ENCODE measurements around the gene ZNF407. TPM values are rescaled to one million over a fixed set of nuclear protein-coding genes. Genes with fewer than 3 reads are reported as not detected.

Gene ZNF407
- total RNA-seq, 2 donors from 2014 or later, result 11.7 to 22.2 TPM

GRCh38 chr18:74661008-74661407, 63.3 kb downstream of the ZNF407 start:
- no peak for TF ChIP-seq POLR2A (IDR thresholded peaks at IDR 0.05)
- no peak for TF ChIP-seq CTCF (IDR thresholded peaks at IDR 0.05)
- TF ChIP-seq POLR2AphosphoS5 (IDR thresholded peaks at IDR 0.05), result no peak
- H3K27ac ChIP-seq, result no peak overlapping the region
- no peaks in the 10 kb centered on the region for H3K9me3 ChIP-seq
- DNase-seq (ENCODE audit: low spot score), result no peak
- no peaks in the 10 kb centered on the region for H3K36me3 ChIP-seq
- no peaks in the 10 kb centered on the region for H3K4me1 ChIP-seq (replicated peaks)
- no peaks in the 10 kb centered on the region for H3K27me3 ChIP-seq (replicated peaks; ENCODE audit: insufficient read depth)
- WGBS, result 87% methylated on average over 2 of the region's 2 CpGs
- intact Hi-C loops (cut with DNase I), result no loop called here
- H3K4me3 ChIP-seq, result no peak overlapping the region

GRCh38 chr18:74661691-74662090, 64.0 kb downstream of the ZNF407 start:
- intact Hi-C loops (cut with DNase I), result no loop called here
- TF ChIP-seq POLR2A (IDR thresholded peaks at IDR 0.05) (no peak), POLR2AphosphoS5 (IDR thresholded peaks at IDR 0.05) (no peak), CTCF (IDR thresholded peaks at IDR 0.05) (no peak)
- H3K4me3 ChIP-seq, result no peak overlapping the region
- WGBS, result 98% methylated on average over 6 of the region's 6 CpGs
- DNase-seq (ENCODE audit: low spot score), result no peak
- H3K36me3 ChIP-seq, result no peaks in the 10 kb centered on the region
- H3K9me3 ChIP-seq, result no peaks in the 10 kb centered on the region
- no peaks in the 10 kb centered on the region for H3K27me3 ChIP-seq (replicated peaks; ENCODE audit: insufficient read depth)
- H3K27ac ChIP-seq, result no peak overlapping the region
- no peaks in the 10 kb centered on the region for H3K4me1 ChIP-seq (replicated peaks)

GRCh38 chr18:74662622-74663021, 65.0 kb downstream of the ZNF407 start:
- DNase-seq (ENCODE audit: low spot score), result no peak
- Histone ChIP-seq H3K27ac (no peak overlapping the region), H3K27me3 (replicated peaks; ENCODE audit: insufficient read depth) (no peaks in the 10 kb centered on the region), H3K36me3 (no peaks in the 10 kb centered on the region), H3K4me3 (no peak overlapping the region), H3K4me1 (replicated peaks) (no peaks in the 10 kb centered on the region), H3K9me3 (no peaks in the 10 kb centered on the region)
- TF ChIP-seq POLR2AphosphoS5 (IDR thresholded peaks at IDR 0.05) (no peak), CTCF (IDR thresholded peaks at IDR 0.05) (no peak), POLR2A (IDR thresholded peaks at IDR 0.05) (no peak)
- intact Hi-C loops (cut with DNase I), result no loop called here
- 68% methylated on average over 2 of the region's 2 CpGs for WGBS

GRCh38 chr18:74665346-74665745, 67.7 kb downstream of the ZNF407 start:
- no peak overlapping the region for H3K27ac ChIP-seq
- TF ChIP-seq POLR2AphosphoS5 (IDR thresholded peaks at IDR 0.05) (no peak), POLR2A (IDR thresholded peaks at IDR 0.05) (no peak), CTCF (IDR thresholded peaks at IDR 0.05) (no peak)
- no peaks in the 10 kb centered on the region for H3K36me3 ChIP-seq
- no peak overlapping the region for H3K4me3 ChIP-seq
- H3K4me1 ChIP-seq (replicated peaks), result no peaks in the 10 kb centered on the region
- intact Hi-C loops (cut with DNase I), result no loop called here
- no peaks in the 10 kb centered on the region for H3K9me3 ChIP-seq
- H3K27me3 ChIP-seq (replicated peaks; ENCODE audit: insufficient read depth), result no peaks in the 10 kb centered on the region
- no peak for DNase-seq (ENCODE audit: low spot score)
- 92% methylated on average over 4 of the region's 4 CpGs for WGBS

- no peak overlapping the region for H3K4me3 ChIP-seq
- TF ChIP-seq POLR2AphosphoS5 (IDR thresholded peaks at IDR 0.05) (no peak), CTCF (IDR thresholded peaks at IDR 0.05) (no peak), POLR2A (IDR thresholded peaks at IDR 0.05) (no peak)
- H3K27me3 ChIP-seq (replicated peaks; ENCODE audit: insufficient read depth), result no peaks in the 10 kb centered on the region
- WGBS, result 86% methylated on average over 9 of the region's 9 CpGs
- H3K4me1 ChIP-seq (replicated peaks), result no peaks in the 10 kb centered on the region
- H3K36me3 ChIP-seq, result no peaks in the 10 kb centered on the region
- H3K27ac ChIP-seq, result no peak overlapping the region
- intact Hi-C loops (cut with DNase I), result no loop called here
- H3K9me3 ChIP-seq, result no peaks in the 10 kb centered on the region
- no peak for DNase-seq (ENCODE audit: low spot score)
Observed at GRCh38 chr18:74665905-74666304, 68.2 kb downstream of the ZNF407 start.
